ENCODE measurements around the gene ATG16L2. TPM values are rescaled to one million over a fixed set of nuclear protein-coding genes. Genes with fewer than 3 reads are reported as not detected.

The ATG16L2 gene
- total RNA-seq, 1 donor from 2014 or later: 51.0 TPM

- Mint-ChIP-seq H3K27ac (ENCODE audit: unreplicated experiment) (no peak overlapping the region), H3K27me3 (ENCODE audit: unreplicated experiment) (peaks cover 13% of the 10 kb centered on the region), H3K4me3 (ENCODE audit: unreplicated experiment) (no peak overlapping the region), H3K9me3 (ENCODE audit: unreplicated experiment) (no peaks in the 10 kb centered on the region), H3K36me3 (ENCODE audit: low read depth, unreplicated experiment) (peaks cover 4% of the 10 kb centered on the region), H3K4me1 (ENCODE audit: unreplicated experiment) (no peaks in the 10 kb centered on the region)
- no peak for TF ChIP-seq CTCF (IDR thresholded peaks at IDR 0.05; ENCODE audit: unreplicated experiment)
- no peak for DNase-seq (ENCODE audit: low spot score)
These were observed 45.6 kb upstream of the ATG16L2 start for GRCh38 chr11:72768581-72768980.

DNA sequence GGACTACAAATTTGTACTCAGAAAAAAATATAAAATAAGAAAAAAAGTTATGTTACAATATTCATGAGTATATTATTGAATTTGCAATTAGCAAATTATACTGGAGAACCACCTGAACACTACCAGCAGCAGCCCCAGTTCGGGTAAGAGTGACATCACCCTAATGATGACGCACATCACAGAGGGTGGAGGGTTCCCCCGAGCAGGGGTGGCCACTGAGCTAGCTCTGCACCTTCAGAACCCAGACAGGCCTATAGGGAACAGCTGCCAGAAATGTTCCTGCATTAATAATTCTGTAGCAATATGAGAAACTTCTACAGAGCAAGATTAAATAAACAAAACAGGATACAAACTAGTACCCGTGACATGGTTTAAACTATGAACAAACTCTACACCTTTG lies 44.5 kb upstream of the ATG16L2 start:
- H3K27me3 Mint-ChIP-seq (ENCODE audit: unreplicated experiment): peaks cover 14% of the 10 kb centered on the region
- no peaks in the 10 kb centered on the region for H3K4me1 Mint-ChIP-seq (ENCODE audit: unreplicated experiment)
- DNase-seq (ENCODE audit: low spot score): no peak
- no peak overlapping the region for H3K4me3 Mint-ChIP-seq (ENCODE audit: unreplicated experiment)
- TF ChIP-seq CTCF (IDR thresholded peaks at IDR 0.05; ENCODE audit: unreplicated experiment): no peak
- H3K36me3 Mint-ChIP-seq (ENCODE audit: low read depth, unreplicated experiment): peaks cover 4% of the 10 kb centered on the region
- H3K27ac Mint-ChIP-seq (ENCODE audit: unreplicated experiment): no peak overlapping the region
- no peaks in the 10 kb centered on the region for H3K9me3 Mint-ChIP-seq (ENCODE audit: unreplicated experiment)

GRCh38 chr11:72770799-72771198 lies 43.4 kb upstream of the ATG16L2 start:
- Mint-ChIP-seq H3K36me3 (ENCODE audit: low read depth, unreplicated experiment) (peaks cover 12% of the 10 kb centered on the region), H3K4me3 (ENCODE audit: unreplicated experiment) (no peak overlapping the region), H3K27ac (ENCODE audit: unreplicated experiment) (no peak overlapping the region), H3K4me1 (ENCODE audit: unreplicated experiment) (no peaks in the 10 kb centered on the region), H3K9me3 (ENCODE audit: unreplicated experiment) (no peaks in the 10 kb centered on the region), H3K27me3 (ENCODE audit: unreplicated experiment) (peaks cover 15% of the 10 kb centered on the region)
- TF ChIP-seq CTCF (IDR thresholded peaks at IDR 0.05; ENCODE audit: unreplicated experiment): no peak
- DNase-seq (ENCODE audit: low spot score): no peak

- no peak overlapping the region for H3K27ac Mint-ChIP-seq (ENCODE audit: unreplicated experiment)
- H3K4me1 Mint-ChIP-seq (ENCODE audit: unreplicated experiment): peaks cover 3% of the 10 kb centered on the region
- TF ChIP-seq CTCF (IDR thresholded peaks at IDR 0.05; ENCODE audit: unreplicated experiment): no peak
- no peak for DNase-seq (ENCODE audit: low spot score)
- H3K4me3 Mint-ChIP-seq (ENCODE audit: unreplicated experiment): no peak overlapping the region
- H3K27me3 Mint-ChIP-seq (ENCODE audit: unreplicated experiment): peaks cover 14% of the 10 kb centered on the region
- H3K9me3 Mint-ChIP-seq (ENCODE audit: unreplicated experiment): no peaks in the 10 kb centered on the region
- H3K36me3 Mint-ChIP-seq (ENCODE audit: low read depth, unreplicated experiment): peaks cover 14% of the 10 kb centered on the region
These were observed 42.7 kb upstream of the ATG16L2 start for GRCh38 chr11:72771507-72771906.

GRCh38 chr11:72772059-72772458 lies 42.2 kb upstream of the ATG16L2 start:
- H3K9me3 Mint-ChIP-seq (ENCODE audit: unreplicated experiment): no peaks in the 10 kb centered on the region

More at GRCh38 chr11:72772059-72772458, 42.2 kb upstream of the ATG16L2 start:
- Mint-ChIP-seq H3K36me3 (ENCODE audit: low read depth, unreplicated experiment) (peaks cover 14% of the 10 kb centered on the region), H3K4me3 (ENCODE audit: unreplicated experiment) (peak overlapping the region; percentile 26), H3K27me3 (ENCODE audit: unreplicated experiment) (peaks cover 12% of the 10 kb centered on the region), H3K4me1 (ENCODE audit: unreplicated experiment) (peaks cover 5% of the 10 kb centered on the region), H3K27ac (ENCODE audit: unreplicated experiment) (no peak overlapping the region)
- TF ChIP-seq CTCF (IDR thresholded peaks at IDR 0.05; ENCODE audit: unreplicated experiment): no peak
- DNase-seq (ENCODE audit: low spot score): no peak

Measured in endothelial cell (in vitro differentiated cells).